DOHH2 (cell line): ENCODE results near the gene UTS2B.
A peak's percentile ranks its signal among the peaks of the same experiment; 100 is the strongest.

Source experiments
- H3F3A ChIP-seq: fragments of 200-600 bp; sonication (generic), shearing (Covaris generic); 2 replicates; pipeline ENCODE4 v1.6.0; 2016; ENCODE audit warnings: antibody characterized with exemption, mild to moderate bottlenecking; ENCODE audit not compliant: control insufficient read depth, insufficient read depth
- H3K27ac ChIP-seq: fragments of 200-600 bp; sonication (generic); 2 replicates; pipeline ENCODE4 v1.5.1; 2014; ENCODE audit warnings: low read depth, mild to moderate bottlenecking, low read length, moderate library complexity
- H3K27me3 ChIP-seq: fragments of 200-600 bp; sonication (generic); 2 replicates; pipeline ENCODE4 v1.6.1; 2014; ENCODE audit warnings: mild to moderate bottlenecking, low read length, mixed read lengths; ENCODE audit not compliant: control insufficient read depth
- H3K36me3 ChIP-seq: fragments of 200-600 bp; sonication (generic); 2 replicates; pipeline ENCODE4 v1.6.1; 2014; ENCODE audit warnings: mild to moderate bottlenecking, low read length, moderate library complexity, mixed read lengths; ENCODE audit not compliant: control insufficient read depth
- H3K4me1 ChIP-seq: fragments of 200-600 bp; sonication (generic); 2 replicates; pipeline ENCODE4 v1.6.1; 2014; ENCODE audit warnings: mild to moderate bottlenecking, low read length, mixed read lengths; ENCODE audit not compliant: control insufficient read depth
- H3K4me2 ChIP-seq: fragments of 200-600 bp; sonication (generic); 2 replicates; pipeline ENCODE4 v1.6.0; 2014; ENCODE audit warnings: mild to moderate bottlenecking, low read length, moderate library complexity
- H3K4me3 ChIP-seq: fragments of 200-600 bp; sonication (generic); 2 replicates; pipeline ENCODE4 v1.5.1; 2014; ENCODE audit warnings: mild to moderate bottlenecking, low read length, mixed read lengths
- H3K79me2 ChIP-seq: fragments of 200-600 bp; sonication (generic); 2 replicates; pipeline ENCODE4 v1.6.1; 2014; ENCODE audit warnings: mild to moderate bottlenecking, low read length, mixed read lengths; ENCODE audit not compliant: control insufficient read depth
- H3K9me2 ChIP-seq: fragments of 200-600 bp; sonication (generic); replicated peaks from 2 replicates; pipeline ENCODE4 v1.6.1; 2014; ENCODE audit warnings: mild to moderate bottlenecking, low read length, mixed read lengths; ENCODE audit not compliant: control insufficient read depth
- H3K9me3 ChIP-seq: fragments of 200-600 bp; sonication (generic); 2 replicates; pipeline ENCODE4 v1.6.1; 2014; ENCODE audit warnings: antibody characterized with exemption, low read length, mixed read lengths; ENCODE audit not compliant: control insufficient read depth, insufficient read depth
- H4K20me1 ChIP-seq: fragments of 200-600 bp; sonication (generic); 2 replicates; pipeline ENCODE4 v1.6.0; 2014; ENCODE audit warnings: low read depth, mild to moderate bottlenecking, antibody characterized with exemption, low read length, moderate library complexity; ENCODE audit not compliant: control insufficient read depth, insufficient read depth
- CTCF ChIP-seq: fragments of 200-600 bp; sonication (generic); IDR thresholded peaks from one replicate; pipeline ENCODE4 v1.5.1; 2014; ENCODE audit warnings: antibody characterized with exemption, mild to moderate bottlenecking, low read depth, low read length; ENCODE audit not compliant: poor library complexity, severe bottlenecking
- EZH2phosphoT487 ChIP-seq: fragments of 200-600 bp; sonication (generic); IDR thresholded peaks from 2 replicates; pipeline ENCODE4 v1.6.1; 2017; ENCODE audit warnings: borderline replicate concordance, mild to moderate bottlenecking, antibody characterized with exemption, low read length, moderate library complexity, mixed read lengths

UTS2B gene

DNA sequence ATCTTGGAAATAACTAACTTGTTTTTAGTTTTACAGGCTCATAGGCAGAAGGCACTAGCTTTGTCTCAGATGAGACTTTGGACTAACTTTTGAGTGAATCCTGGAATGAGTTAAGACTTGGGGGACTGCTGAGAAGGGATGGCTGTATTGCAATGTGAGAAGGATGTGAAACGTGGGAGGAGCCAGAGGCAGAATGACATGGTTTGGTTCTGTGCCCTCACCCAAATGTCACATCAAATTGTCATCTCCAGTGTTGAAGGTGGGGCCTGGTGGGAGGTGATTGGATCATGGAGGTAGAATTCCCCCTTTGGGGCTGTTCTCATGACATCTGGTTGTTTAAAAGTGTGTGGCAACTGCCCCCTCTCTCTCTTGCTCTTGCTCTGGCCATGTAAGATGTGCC lies 29.9 kb downstream of the UTS2B start:
- Histone ChIP-seq H3K27me3 (no peaks in the 10 kb centered on the region), H3K4me2 (peak overlapping the region; percentile 38; the same call in 1 of the 2 replicates), H4K20me1 (no peaks in the 10 kb centered on the region), H3K36me3 (no peaks in the 10 kb centered on the region), H3K9me3 (no peaks in the 10 kb centered on the region), H3K4me1 (peaks cover 32% of the 10 kb centered on the region), H3K79me2 (no peaks in the 10 kb centered on the region), H3K9me2 (no peaks in the 10 kb centered on the region), H3K4me3 (no peak overlapping the region), H3F3A (peaks cover 5% of the 10 kb centered on the region), H3K27ac (no peak overlapping the region)
- TF ChIP-seq EZH2phosphoT487: no peak
- TF ChIP-seq CTCF: no peak

GRCh38 chr3:191298846-191299245 lies 31.5 kb downstream of the UTS2B start:
- Histone ChIP-seq H3K9me2 (no peaks in the 10 kb centered on the region), H3K4me3 (no peak overlapping the region), H3K9me3 (no peaks in the 10 kb centered on the region), H3K4me2 (no peak overlapping the region), H3K4me1 (peaks cover 36% of the 10 kb centered on the region), H3F3A (peaks cover 5% of the 10 kb centered on the region), H4K20me1 (no peaks in the 10 kb centered on the region), H3K27me3 (no peaks in the 10 kb centered on the region), H3K79me2 (no peaks in the 10 kb centered on the region), H3K27ac (no peak overlapping the region), H3K36me3 (no peaks in the 10 kb centered on the region)
- TF ChIP-seq EZH2phosphoT487: no peak
- TF ChIP-seq CTCF: no peak

DNA sequence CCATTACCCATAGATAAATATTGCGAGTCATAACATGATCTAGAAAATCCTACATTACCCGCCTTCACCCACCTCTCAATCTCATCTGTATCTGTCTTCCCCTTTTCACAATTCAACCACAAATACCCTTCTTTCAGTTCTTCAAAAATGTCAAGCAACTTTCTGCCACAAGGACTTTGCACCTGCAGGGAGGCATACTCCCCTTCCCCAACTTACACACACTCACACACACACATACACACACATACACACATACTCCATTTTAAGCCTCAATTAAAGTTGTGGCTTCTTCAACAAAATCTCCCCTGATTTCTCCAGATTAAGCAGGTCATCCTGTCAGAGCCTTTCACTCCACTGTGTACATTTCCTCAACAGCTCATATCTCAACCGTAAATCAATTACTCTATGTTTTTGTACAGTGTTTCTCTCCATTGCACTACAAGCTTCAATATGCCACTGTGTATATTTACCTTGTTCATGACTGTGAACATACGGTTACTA lies 34.2 kb downstream of the UTS2B start:
- H4K20me1 ChIP-seq: no peaks in the 10 kb centered on the region
- H3K79me2 ChIP-seq: no peaks in the 10 kb centered on the region
- TF ChIP-seq CTCF: no peak
- no peak for TF ChIP-seq EZH2phosphoT487
- H3K36me3 ChIP-seq: no peaks in the 10 kb centered on the region
- peak overlapping the region; percentile 16; the same call in 1 of the 2 replicates for H3K4me3 ChIP-seq
- peaks cover 39% of the 10 kb centered on the region for H3K4me1 ChIP-seq
- no peaks in the 10 kb centered on the region for H3K27me3 ChIP-seq
- H3K9me3 ChIP-seq: no peaks in the 10 kb centered on the region
- peaks cover 5% of the 10 kb centered on the region for H3F3A ChIP-seq
- no peaks in the 10 kb centered on the region for H3K9me2 ChIP-seq
- H3K27ac ChIP-seq: peak overlapping the region; percentile 24; the same call in 1 of the 2 replicates
- peak overlapping the region; percentile 47 for H3K4me2 ChIP-seq

- H3K9me3 ChIP-seq: no peaks in the 10 kb centered on the region
- H4K20me1 ChIP-seq: no peaks in the 10 kb centered on the region
- peaks cover 30% of the 10 kb centered on the region for H3K4me1 ChIP-seq
- H3K9me2 ChIP-seq: no peaks in the 10 kb centered on the region
- H3F3A ChIP-seq: peaks cover 5% of the 10 kb centered on the region
- H3K27me3 ChIP-seq: no peaks in the 10 kb centered on the region
- no peaks in the 10 kb centered on the region for H3K36me3 ChIP-seq
- no peak overlapping the region for H3K4me3 ChIP-seq
- TF ChIP-seq EZH2phosphoT487: no peak
- no peak for TF ChIP-seq CTCF
- H3K79me2 ChIP-seq: no peaks in the 10 kb centered on the region
- H3K27ac ChIP-seq: no peak overlapping the region
- H3K4me2 ChIP-seq: no peak overlapping the region
These were observed 36.0 kb downstream of the UTS2B start for GRCh38 chr3:191294291-191294690.
